Measurements from ENCODE around the gene ST6GALNAC6.

DNA sequence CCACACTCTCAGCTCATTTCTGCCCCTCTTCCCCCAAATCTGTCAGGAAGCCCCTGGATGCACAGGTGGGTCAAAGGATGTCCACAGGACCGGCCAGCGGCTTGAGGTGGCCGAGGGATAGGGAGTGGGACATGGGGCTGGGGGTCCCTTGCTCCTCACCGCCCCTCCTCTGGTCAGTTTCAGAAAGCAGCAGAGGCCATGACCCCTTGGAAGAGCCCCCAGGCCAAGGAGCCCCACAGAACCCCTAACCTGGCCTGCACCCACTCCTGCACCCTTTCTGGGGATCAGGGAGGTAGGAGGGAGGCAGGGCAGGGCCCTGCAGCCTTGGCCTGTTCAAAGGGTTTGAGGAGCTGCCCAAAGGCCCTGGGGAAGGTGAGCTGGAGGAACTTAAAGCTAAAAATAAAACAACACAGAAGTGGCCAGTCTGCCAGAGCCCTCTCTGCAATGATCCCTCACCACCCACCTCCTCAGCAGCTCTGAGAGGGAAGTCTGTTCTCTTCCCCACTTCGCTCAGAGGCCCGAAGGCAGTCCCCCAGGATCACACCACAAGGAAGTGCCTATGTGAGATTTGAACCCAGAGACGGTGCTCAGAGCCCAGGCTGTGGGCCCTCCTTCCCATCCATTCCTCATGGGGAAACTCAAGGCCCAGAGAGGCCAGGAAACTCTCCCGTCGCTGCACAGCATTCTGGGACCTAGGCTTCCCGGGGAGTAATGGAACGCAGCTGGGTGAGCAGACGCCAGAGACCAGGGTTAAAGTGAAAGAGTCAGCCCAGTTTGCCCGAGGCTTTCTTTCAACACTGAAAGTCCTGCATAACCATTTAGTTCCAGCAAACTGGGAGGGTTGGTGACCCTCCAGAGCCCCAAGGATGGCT is 45.9 kb downstream of the ST6GALNAC6 start:
- no peak for TF ChIP-seq POLR2A (IDR thresholded peaks at IDR 0.05)
- TF ChIP-seq CTCF (IDR thresholded peaks at IDR 0.05): no peak

Data from heart left ventricle (tissue), 13 donors.